ENCODE data around the gene LRRC8C.

Gene LRRC8C

GRCh38 chr1:89708751-89709375 lies 75.9 kb downstream of the LRRC8C start:
- no peak for DNase-seq

GRCh38 chr1:89710498-89711139 lies 77.7 kb downstream of the LRRC8C start:
- no peak for DNase-seq

- no peak for DNase-seq
These were observed 78.3 kb downstream of the LRRC8C start for GRCh38 chr1:89711140-89711778.

GRCh38 chr1:89712420-89712819 lies 79.5 kb downstream of the LRRC8C start:
- no peak for DNase-seq

- DNase-seq, result no peak
These were observed 82.8 kb downstream of the LRRC8C start for GRCh38 chr1:89715677-89716076.

GRCh38 chr1:89719502-89720306 lies 86.8 kb downstream of the LRRC8C start:
- DNase-seq, result no peak

- DNase-seq, result no peak
These were observed 87.9 kb downstream of the LRRC8C start for GRCh38 chr1:89720839-89721238.

- no peak for DNase-seq
These were observed 88.4 kb downstream of the LRRC8C start for GRCh38 chr1:89721351-89721750.

GRCh38 chr1:89723144-89723543 lies 90.2 kb downstream of the LRRC8C start:
- DNase-seq, result no peak

DNA sequence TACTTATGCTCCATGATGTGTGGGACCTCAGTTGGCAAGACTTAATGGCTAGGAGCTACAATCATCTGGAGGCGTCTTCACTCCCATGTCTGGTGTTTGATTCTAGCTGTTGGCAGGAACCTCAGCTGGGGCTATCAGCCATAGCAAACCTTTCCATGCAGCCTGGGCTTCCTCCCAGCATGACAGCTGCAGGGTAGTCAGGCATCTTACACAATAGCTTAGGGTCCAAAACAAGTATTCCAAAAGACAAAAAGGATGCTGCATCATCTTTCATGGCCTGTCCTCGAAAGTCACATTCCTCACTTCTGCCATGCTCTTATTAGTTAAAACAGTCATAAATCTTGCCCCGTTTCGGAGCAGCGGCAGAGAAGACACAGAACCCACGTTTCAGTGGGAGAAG lies 90.9 kb downstream of the LRRC8C start:
- no peak for DNase-seq

- DNase-seq, result peak; percentile 86
These were observed 91.6 kb downstream of the LRRC8C start for GRCh38 chr1:89724369-89725010.

DNA sequence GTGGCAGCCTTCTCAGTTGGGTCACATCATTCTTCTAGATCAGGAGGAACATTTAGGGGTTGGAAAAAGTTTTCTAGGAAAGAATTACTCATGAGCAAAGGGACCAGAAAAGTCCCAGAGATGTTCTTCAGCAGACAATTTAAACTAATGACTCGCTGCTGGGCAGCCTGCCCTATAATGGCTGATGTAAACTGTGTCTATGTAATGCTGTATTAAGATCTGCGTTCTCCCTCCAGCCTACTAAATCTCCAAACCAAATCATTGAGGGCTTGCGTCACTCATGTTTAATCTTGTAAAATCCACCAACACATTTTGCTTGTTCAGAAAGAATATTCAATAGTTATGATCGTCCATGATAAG lies 92.1 kb downstream of the LRRC8C start:
- DNase-seq, result no peak

DNA sequence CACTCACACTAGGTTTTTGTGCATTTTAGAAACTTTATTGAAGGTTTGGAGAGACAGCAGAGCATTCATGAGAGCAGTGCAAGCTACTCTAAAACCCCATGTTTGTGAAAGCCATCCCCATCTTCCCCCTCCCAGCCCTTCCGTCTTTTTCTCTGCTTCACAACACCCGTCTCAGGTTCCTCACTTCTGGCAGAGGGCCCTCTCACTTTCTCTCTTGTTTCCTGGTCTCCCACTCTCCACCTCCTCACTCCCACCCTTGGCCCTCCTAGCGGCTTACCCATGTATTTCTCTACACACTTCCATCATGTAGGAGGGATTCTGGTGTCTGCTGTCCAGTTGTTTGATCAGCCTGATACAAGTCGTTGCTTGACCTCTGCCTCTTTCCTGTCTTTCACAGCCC lies 92.7 kb downstream of the LRRC8C start:
- no peak for DNase-seq

DNA sequence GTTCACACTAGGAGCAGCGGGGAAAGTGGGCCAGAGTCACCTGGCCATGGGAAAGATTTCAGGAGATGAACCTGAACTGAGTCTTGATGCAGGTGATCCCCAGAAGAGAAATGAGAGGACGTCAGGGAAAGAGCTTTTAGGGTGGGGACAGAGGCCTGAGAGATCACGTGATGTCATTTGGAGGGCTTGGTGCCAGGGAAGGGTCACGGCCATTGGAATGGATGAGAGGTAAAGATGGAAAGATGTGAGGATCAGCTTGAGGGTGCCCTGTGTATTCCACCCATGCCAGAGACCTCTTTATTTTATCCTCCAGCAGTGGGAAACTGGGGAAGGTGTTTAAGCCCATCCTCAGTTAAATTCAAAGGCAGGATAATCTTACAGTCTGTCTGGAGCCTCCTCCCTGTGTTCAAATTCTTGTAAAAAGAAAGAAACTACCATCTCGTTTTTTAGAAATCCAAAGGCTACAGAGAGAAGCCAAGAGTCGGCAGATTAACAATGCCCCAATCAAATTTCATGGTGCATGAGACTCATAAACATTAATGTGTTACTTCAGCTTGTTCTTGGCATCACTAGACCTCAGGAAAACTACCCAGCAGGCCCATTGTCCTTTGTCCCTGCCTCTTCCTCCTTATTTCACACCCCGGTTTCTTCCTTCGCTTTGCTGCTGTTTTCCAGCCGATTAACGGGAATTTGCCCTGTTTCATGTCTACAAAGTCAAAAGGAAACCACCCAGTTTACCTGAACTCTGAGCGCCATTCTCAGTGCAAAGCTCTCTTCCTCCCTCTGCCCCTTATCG lies 94.8 kb downstream of the LRRC8C start:
- DNase-seq, result no peak

DNA sequence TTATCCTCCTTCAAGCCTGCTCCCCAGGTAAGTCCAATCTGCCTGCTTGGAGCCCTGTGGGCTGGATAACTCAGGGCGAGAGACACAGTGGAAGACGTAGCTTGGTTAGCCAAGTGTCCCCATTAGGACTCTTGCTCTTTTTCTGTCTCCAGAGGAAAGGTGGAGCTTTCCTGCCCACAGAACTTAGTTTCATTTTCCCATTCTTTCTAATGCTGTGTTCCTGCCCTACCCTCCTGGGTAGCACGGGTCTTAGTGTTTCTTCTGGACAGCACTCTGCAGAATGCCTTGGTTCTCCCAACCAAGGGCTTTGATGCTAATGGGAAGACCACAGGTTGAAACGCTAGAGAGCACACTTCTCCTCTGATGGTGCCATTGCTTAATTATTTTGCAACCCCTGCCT lies 95.5 kb downstream of the LRRC8C start:
- DNase-seq, result no peak

GRCh38 chr1:89732206-89732605 lies 99.3 kb downstream of the LRRC8C start:
- DNase-seq, result no peak

GRCh38 chr1:89732643-89733222 lies 99.8 kb downstream of the LRRC8C start:
- DNase-seq, result no peak

GRCh38 chr1:89733748-89734147 lies 100.8 kb downstream of the LRRC8C start:
- no peak for DNase-seq

- DNase-seq, result no peak
These were observed 101.5 kb downstream of the LRRC8C start for GRCh38 chr1:89734442-89734841.

- no peak for DNase-seq
These were observed 102.6 kb downstream of the LRRC8C start for GRCh38 chr1:89735479-89735878.

DNA sequence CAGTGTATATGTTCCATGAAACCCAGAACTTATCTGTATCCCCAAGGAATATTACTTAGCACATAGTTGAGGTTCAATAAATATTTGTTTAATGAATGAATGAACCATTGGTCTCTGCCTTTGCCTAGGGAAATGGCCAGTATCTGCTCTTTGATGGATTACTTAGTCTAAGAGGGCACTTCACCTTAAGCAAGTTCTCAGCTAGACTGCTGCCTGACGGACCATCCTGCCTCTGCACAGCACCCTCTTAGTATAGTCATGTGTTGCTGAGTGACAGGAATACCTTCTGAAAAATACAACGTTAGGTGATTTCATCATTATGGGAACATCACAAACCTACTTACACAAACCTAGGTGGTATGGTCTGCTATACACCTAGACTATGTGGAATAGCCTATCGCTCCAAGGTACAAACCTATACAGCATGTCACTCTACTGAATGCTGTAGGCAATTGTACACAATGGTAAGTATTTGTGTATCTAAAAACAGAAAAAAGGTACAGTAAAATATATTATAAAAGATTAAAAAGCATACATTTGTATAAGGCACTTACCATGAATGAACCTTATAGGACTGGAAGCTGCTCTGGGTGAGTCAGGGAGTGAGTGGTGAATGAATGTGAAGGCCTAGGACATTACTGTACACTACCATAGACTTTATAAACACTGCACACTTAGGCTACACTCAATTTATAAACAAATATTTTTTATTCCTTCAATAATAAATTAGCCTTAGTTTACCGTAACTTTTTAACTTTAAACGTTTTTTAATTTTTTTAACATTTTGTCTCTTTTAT lies 104.2 kb downstream of the LRRC8C start:
- DNase-seq, result no peak

All from activated CD8-positive, alpha-beta memory T cell treated with anti-CD3 and anti-CD28 coated beads for 24 hours (primary cell).